T47D (cell line): Measurements from ENCODE around the gene KRT24.
"Not testable (repeated sequence)": the region's sequence is repeated elsewhere in the genome, so short reads cannot be mapped to it uniquely, and the experiment has no call there.

Source experiments
- DNase-seq, 2 experiments: peaks; one replicate each; pipeline versions ENCODE4 v3.0.0 to v3.0.0-alpha.2; 2011 to 2012; ENCODE audit warnings: low read depth in 1 of 2, low spot score in 1 of 2
- JUND ChIP-seq: IDR thresholded peaks from 2 replicates; pipeline ENCODE4 v1.6.1; 2012; ENCODE audit warnings: low read depth
- in situ Hi-C: cut with HindIII; loops from 2 replicates; pipeline ENCODE4 v1.10.0; 2016; ENCODE audit warnings: low sequenced_read_pairs, low pct_unique_long_range_greater_than_20kb

The KRT24 gene

GRCh38 chr17:40703652-40704051 is at the start of gene KRT24:
TSS of gene KRT24 (minus strand) at chr17:40703752. CDS start at chr17:40703693, 59 bp downstream.
- no peak for TF ChIP-seq JUND
- DNase-seq = no peak
- in situ Hi-C loops = no loop called here

- in situ Hi-C loops = no loop called here
- TF ChIP-seq JUND = no peak
- DNase-seq = no peak
These were observed 47.5 kb upstream of the KRT24 start for GRCh38 chr17:40751065-40751464.

GRCh38 chr17:40750391-40750790 is 46.8 kb upstream of the KRT24 start:
- TF ChIP-seq JUND = no peak
- in situ Hi-C loops = no loop called here
- no peak for DNase-seq

- DNase-seq, in situ Hi-C loops: not testable (repeated sequence)
These were observed 45.1 kb upstream of the KRT24 start for GRCh38 chr17:40748666-40749065.

- TF ChIP-seq JUND = no peak
- in situ Hi-C loops = no loop called here
- no peak for DNase-seq
These were observed 35.0 kb upstream of the KRT24 start for GRCh38 chr17:40738553-40738952.

GRCh38 chr17:40735016-40735415 is 31.5 kb upstream of the KRT24 start:
- in situ Hi-C loops = no loop called here

GRCh38 chr17:40734018-40734417 is 30.5 kb upstream of the KRT24 start:
- no peak for TF ChIP-seq JUND
- DNase-seq = no peak
- in situ Hi-C loops = no loop called here

More at GRCh38 chr17:40735016-40735415, 31.5 kb upstream of the KRT24 start:
- no peak for TF ChIP-seq JUND
- DNase-seq = no peak

- in situ Hi-C loops = no loop called here
- DNase-seq = no peak
These were observed 27.4 kb upstream of the KRT24 start for GRCh38 chr17:40730970-40731369.

GRCh38 chr17:40727447-40728231 is 24.1 kb upstream of the KRT24 start:
- DNase-seq = no peak
- no peak for TF ChIP-seq JUND
- in situ Hi-C loops = no loop called here

More at GRCh38 chr17:40730970-40731369, 27.4 kb upstream of the KRT24 start:
- TF ChIP-seq JUND = no peak

- DNase-seq = peak; percentile 18 to 72
- in situ Hi-C loops = no loop called here
- no peak for TF ChIP-seq JUND
These were observed 23.4 kb upstream of the KRT24 start for GRCh38 chr17:40726919-40727318.

- no peak for DNase-seq
- in situ Hi-C loops = no loop called here
- no peak for TF ChIP-seq JUND
These were observed 21.1 kb upstream of the KRT24 start for GRCh38 chr17:40724656-40725055.

GRCh38 chr17:40722241-40722640 is 18.7 kb upstream of the KRT24 start:
- DNase-seq = no peak
- in situ Hi-C loops = no loop called here
- no peak for TF ChIP-seq JUND

- DNase-seq = no peak
- TF ChIP-seq JUND = no peak
- in situ Hi-C loops = no loop called here
These were observed 17.3 kb upstream of the KRT24 start for GRCh38 chr17:40720899-40721298.

- in situ Hi-C loops = no loop called here
- TF ChIP-seq JUND = no peak
- DNase-seq = peak in 1 of 2 experiments; percentile 61
These were observed 15.4 kb upstream of the KRT24 start for GRCh38 chr17:40718930-40719329.
